ENCODE measurements around the gene MFGE8.

- TF ChIP-seq POLR2A (IDR thresholded peaks at IDR 0.05): no peak
- TF ChIP-seq, protein P1, sequence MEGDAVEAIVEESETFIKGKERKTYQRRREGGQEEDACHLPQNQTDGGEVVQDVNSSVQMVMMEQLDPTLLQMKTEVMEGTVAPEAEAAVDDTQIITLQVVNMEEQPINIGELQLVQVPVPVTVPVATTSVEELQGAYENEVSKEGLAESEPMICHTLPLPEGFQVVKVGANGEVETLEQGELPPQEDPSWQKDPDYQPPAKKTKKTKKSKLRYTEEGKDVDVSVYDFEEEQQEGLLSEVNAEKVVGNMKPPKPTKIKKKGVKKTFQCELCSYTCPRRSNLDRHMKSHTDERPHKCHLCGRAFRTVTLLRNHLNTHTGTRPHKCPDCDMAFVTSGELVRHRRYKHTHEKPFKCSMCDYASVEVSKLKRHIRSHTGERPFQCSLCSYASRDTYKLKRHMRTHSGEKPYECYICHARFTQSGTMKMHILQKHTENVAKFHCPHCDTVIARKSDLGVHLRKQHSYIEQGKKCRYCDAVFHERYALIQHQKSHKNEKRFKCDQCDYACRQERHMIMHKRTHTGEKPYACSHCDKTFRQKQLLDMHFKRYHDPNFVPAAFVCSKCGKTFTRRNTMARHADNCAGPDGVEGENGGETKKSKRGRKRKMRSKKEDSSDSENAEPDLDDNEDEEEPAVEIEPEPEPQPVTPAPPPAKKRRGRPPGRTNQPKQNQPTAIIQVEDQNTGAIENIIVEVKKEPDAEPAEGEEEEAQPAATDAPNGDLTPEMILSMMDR (IDR thresholded peaks at IDR 0.05): no peak
Measured at GRCh38 chr15:88907111-88907510, 6.1 kb downstream of the MFGE8 start.

Data from adrenal gland (tissue), 5 donors.